K562 (cell line): ENCODE data around the gene ADAMTS6. TPM values are rescaled to one million over a fixed set of nuclear protein-coding genes. Genes with fewer than 3 reads are reported as not detected.
A peak's percentile ranks its signal among the peaks of the same experiment; 100 is the strongest.

ENCODE experiments used
- DMBX1 ChIP-seq: fragments of 250-450 bp; sonication (Bioruptor Pico); IDR thresholded peaks from 2 replicates; pipeline ENCODE4 v1.8.0; 2022; ENCODE audit warnings: inconsistent platforms, mild to moderate bottlenecking, moderate library complexity, borderline replicate concordance
- EHMT2 ChIP-seq: fragments of 450-650 bp; IDR thresholded peaks from 2 replicates; pipeline ENCODE4 v1.6.1; 2018; ENCODE audit warnings: antibody characterized with exemption
- FOXA3 ChIP-seq, 2 experiments: fragments of 450-650 bp in 1 of 2; sonication (generic) in 1 of 2; formaldehyde crosslinking; IDR thresholded peaks in 1 of 2; conservative IDR thresholded peaks in 1 of 2; 2 replicates each; pipeline versions ENCODE4 v1.4.0 to v1.8.0; 2020 to 2022; ENCODE audit warnings: mild to moderate bottlenecking in 2 of 2, missing genetic modification reagents in 1 of 2
- FOXP1 ChIP-seq: sonication (generic); formaldehyde crosslinking; IDR thresholded peaks from 2 replicates; pipeline ENCODE4 v1.8.0; 2022; ENCODE audit warnings: mild to moderate bottlenecking, missing genetic modification reagents
- KDM1A ChIP-seq, 2 experiments: fragments of 450-650 bp; IDR thresholded peaks; 2 replicates each; pipeline ENCODE4 v1.6.1; 2016; ENCODE audit warnings: mild to moderate bottlenecking in 2 of 2
- MEF2D ChIP-seq: conservative IDR thresholded peaks from 2 replicates; pipeline ENCODE4 v1.6.1; 2016; ENCODE audit warnings: low read depth, missing genetic modification characterization, missing compliant biosample characterization
- RAD51 ChIP-seq: fragments of 450-650 bp; IDR thresholded peaks from 2 replicates; pipeline ENCODE4 v1.7.1; 2016; ENCODE audit warnings: low read depth, mild to moderate bottlenecking, borderline replicate concordance
- SLC30A9 ChIP-seq: fragments of 250-450 bp; sonication (Bioruptor Pico); IDR thresholded peaks from 2 replicates; pipeline ENCODE4 v1.8.0; 2022; ENCODE audit warnings: mild to moderate bottlenecking, moderate library complexity
- SOX6 ChIP-seq: fragments of 450-650 bp; IDR thresholded peaks from 2 replicates; pipeline ENCODE4 v1.6.1; 2014; ENCODE audit warnings: mild to moderate bottlenecking
- TCF3 ChIP-seq: sonication (generic); formaldehyde crosslinking; IDR thresholded peaks from 2 replicates; pipeline ENCODE4 v1.4.0; 2020; ENCODE audit warnings: mild to moderate bottlenecking, missing genetic modification reagents
- U2AF1 ChIP-seq: fragments of 200-400 bp; formaldehyde crosslinking; optimal IDR thresholded peaks from 2 replicates; pipeline ENCODE3; 2017; ENCODE audit warnings: mild to moderate bottlenecking, low read depth, low read length, moderate library complexity
- ZNF699 ChIP-seq: fragments of 250-450 bp; sonication (Bioruptor Pico); IDR thresholded peaks from 2 replicates; pipeline ENCODE4 v1.8.0; 2021; ENCODE audit warnings: mild to moderate bottlenecking, moderate library complexity; ENCODE audit not compliant: insufficient replicate concordance
- polyA plus RNA-seq, 8 experiments: library from polyadenylated mRNA; depleted of rRNA in 4 of 8; stranded (reverse) in 5 of 8; unstranded in 3 of 8; fragments of >200 nt; fragmentation: Nextera tagmentation in 2 of 8; fragmentation: Illumina TruSeq in 1 of 8; extraction: Ambion mirVana in 2 of 8; extraction: Trizol in 1 of 8; gene quantifications; 2 replicates each; pipeline versions ENCODE4 v1.2.1 to v1.2.3, GENCODE V29; 2011 to 2014; ENCODE audit warnings: inconsistent platforms in 1 of 8, missing spikeins in 1 of 8
- total RNA-seq, 7 experiments: library from RNA; depleted of rRNA in 6 of 7; stranded (reverse); fragments of >200 nt in 6 of 7; fragmentation: Illumina TruSeq in 2 of 7; extraction: Trizol in 2 of 7; gene quantifications; 2 replicates each; pipeline versions ENCODE4 v1.2.1 to v1.2.3, GENCODE V29; 2011 to 2021; ENCODE audit warnings: low replicate concordance in 1 of 7
- TF ChIP-seq, protein P1 (sequence below): fragments of 250-450 bp; sonication (Bioruptor Pico); IDR thresholded peaks from 2 replicates; pipeline ENCODE4 v1.4.0; 2020; ENCODE audit warnings: mild to moderate bottlenecking, moderate library complexity
- TF ChIP-seq, protein P2 (sequence below): IDR thresholded peaks from 2 replicates; pipeline ENCODE4 v1.6.1; 2012; ENCODE audit warnings: low read depth, low read length, improper control_type of control experiment, borderline replicate concordance
- TF ChIP-seq, protein P3 (sequence below): fragments of 150-350 bp; conservative IDR thresholded peaks from 2 replicates; pipeline ENCODE4 v1.6.1; 2014; ENCODE audit warnings: low read length
- TF ChIP-seq, protein P4 (sequence below): fragments of 250-450 bp; sonication (Bioruptor Pico); IDR thresholded peaks from 2 replicates; pipeline ENCODE4 v1.4.0; 2020
- TF ChIP-seq, protein P5 (sequence below): fragments of 250-450 bp; sonication (Bioruptor Pico); IDR thresholded peaks from 2 replicates; pipeline ENCODE4 v1.8.0; 2021; ENCODE audit warnings: borderline replicate concordance, mild to moderate bottlenecking, moderate library complexity; ENCODE audit not compliant: poor library complexity, severe bottlenecking

Gene ADAMTS6
- total and polyA plus RNA-seq, 9 of the 15 experiments (the other 6 are each of a cell fraction or from before 2014, with no cell fraction given) = 0.57 to 5.3 (median 1.5) TPM

DNA sequence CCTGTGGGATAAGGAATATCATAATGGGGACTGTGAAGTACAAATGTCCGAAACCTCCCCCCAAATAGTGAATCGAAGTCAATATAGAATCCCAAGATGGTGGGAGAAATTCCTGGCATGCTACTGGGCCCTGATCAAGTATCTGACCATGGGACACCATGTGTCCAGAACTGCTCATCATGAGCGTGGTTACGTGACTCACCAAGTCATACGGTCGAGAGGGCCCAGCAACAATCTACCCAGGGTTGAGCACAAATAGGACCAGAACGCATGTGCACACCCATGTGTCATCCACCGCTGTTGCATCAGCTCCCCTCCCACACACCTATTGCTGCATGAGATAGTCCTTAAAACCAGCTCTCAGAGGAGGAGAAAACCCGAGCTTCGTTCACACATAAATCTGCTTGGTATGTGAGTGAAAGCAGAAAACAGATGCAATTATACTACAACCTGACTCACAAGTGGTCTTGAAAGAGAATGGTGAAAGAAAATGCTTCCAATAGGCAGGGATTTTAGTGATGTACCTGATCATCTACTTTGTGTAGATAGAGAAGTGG is 359.8 kb downstream of the ADAMTS6 start (continued):
- TF ChIP-seq, protein P1, sequence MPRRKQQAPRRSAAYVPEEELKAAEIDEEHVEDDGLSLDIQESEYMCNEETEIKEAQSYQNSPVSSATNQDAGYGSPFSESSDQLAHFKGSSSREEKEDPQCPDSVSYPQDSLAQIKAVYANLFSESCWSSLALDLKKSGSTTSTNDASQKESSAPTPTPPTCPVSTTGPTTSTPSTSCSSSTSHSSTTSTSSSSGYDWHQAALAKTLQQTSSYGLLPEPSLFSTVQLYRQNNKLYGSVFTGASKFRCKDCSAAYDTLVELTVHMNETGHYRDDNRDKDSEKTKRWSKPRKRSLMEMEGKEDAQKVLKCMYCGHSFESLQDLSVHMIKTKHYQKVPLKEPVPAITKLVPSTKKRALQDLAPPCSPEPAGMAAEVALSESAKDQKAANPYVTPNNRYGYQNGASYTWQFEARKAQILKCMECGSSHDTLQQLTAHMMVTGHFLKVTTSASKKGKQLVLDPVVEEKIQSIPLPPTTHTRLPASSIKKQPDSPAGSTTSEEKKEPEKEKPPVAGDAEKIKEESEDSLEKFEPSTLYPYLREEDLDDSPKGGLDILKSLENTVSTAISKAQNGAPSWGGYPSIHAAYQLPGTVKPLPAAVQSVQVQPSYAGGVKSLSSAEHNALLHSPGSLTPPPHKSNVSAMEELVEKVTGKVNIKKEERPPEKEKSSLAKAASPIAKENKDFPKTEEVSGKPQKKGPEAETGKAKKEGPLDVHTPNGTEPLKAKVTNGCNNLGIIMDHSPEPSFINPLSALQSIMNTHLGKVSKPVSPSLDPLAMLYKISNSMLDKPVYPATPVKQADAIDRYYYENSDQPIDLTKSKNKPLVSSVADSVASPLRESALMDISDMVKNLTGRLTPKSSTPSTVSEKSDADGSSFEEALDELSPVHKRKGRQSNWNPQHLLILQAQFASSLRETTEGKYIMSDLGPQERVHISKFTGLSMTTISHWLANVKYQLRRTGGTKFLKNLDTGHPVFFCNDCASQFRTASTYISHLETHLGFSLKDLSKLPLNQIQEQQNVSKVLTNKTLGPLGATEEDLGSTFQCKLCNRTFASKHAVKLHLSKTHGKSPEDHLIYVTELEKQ = no peak
- peak; percentile 90; the same call in 1 of the 2 replicates for TF ChIP-seq DMBX1 (CRISPR knock-in tag)
- TF ChIP-seq, protein P2, sequence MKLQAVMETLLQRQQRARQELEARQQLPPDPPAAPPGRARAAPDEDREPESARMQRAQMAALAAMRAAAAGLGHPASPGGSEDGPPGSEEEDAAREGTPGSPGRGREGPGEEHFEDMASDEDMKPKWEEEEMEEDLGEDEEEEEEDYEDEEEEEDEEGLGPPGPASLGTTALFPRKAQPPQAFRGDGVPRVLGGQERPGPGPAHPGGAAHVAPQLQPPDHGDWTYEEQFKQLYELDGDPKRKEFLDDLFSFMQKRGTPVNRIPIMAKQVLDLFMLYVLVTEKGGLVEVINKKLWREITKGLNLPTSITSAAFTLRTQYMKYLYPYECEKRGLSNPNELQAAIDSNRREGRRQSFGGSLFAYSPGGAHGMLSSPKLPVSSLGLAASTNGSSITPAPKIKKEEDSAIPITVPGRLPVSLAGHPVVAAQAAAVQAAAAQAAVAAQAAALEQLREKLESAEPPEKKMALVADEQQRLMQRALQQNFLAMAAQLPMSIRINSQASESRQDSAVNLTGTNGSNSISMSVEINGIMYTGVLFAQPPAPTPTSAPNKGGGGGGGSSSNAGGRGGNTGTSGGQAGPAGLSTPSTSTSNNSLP = no peak
- TF ChIP-seq, protein P3, sequence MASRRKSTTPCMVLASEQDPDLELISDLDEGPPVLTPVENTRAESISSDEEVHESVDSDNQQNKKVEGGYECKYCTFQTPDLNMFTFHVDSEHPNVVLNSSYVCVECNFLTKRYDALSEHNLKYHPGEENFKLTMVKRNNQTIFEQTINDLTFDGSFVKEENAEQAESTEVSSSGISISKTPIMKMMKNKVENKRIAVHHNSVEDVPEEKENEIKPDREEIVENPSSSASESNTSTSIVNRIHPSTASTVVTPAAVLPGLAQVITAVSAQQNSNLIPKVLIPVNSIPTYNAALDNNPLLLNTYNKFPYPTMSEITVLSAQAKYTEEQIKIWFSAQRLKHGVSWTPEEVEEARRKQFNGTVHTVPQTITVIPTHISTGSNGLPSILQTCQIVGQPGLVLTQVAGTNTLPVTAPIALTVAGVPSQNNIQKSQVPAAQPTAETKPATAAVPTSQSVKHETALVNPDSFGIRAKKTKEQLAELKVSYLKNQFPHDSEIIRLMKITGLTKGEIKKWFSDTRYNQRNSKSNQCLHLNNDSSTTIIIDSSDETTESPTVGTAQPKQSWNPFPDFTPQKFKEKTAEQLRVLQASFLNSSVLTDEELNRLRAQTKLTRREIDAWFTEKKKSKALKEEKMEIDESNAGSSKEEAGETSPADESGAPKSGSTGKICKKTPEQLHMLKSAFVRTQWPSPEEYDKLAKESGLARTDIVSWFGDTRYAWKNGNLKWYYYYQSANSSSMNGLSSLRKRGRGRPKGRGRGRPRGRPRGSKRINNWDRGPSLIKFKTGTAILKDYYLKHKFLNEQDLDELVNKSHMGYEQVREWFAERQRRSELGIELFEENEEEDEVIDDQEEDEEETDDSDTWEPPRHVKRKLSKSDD = no peak
- TF ChIP-seq, protein P4, sequence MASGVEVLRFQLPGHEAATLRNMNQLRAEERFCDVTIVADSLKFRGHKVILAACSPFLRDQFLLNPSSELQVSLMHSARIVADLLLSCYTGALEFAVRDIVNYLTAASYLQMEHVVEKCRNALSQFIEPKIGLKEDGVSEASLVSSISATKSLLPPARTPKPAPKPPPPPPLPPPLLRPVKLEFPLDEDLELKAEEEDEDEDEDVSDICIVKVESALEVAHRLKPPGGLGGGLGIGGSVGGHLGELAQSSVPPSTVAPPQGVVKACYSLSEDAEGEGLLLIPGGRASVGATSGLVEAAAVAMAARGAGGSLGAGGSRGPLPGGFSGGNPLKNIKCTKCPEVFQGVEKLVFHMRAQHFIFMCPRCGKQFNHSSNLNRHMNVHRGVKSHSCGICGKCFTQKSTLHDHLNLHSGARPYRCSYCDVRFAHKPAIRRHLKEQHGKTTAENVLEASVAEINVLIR = 0 out of 2 replicates have a peak, but pooled peaks have one; percentile 6
- TF ChIP-seq FOXA3 (CRISPR knock-in tag; conservative IDR thresholded peaks at IDR 0.05 in 1 of 2, IDR thresholded peaks at IDR 0.05 in 1 of 2) = 0 out of 4 replicates have a peak, but pooled peaks of 1 of the 2 experiments have one; percentile 51
- no peak for TF ChIP-seq RAD51
- TF ChIP-seq FOXP1 (CRISPR knock-in tag) = peak; percentile 69; the same call in 1 of the 2 replicates
- peak; percentile 60; the same call in 1 of the 2 replicates for TF ChIP-seq SOX6
- TF ChIP-seq TCF3 (CRISPR knock-in tag) = peak; percentile 61
- TF ChIP-seq KDM1A (IDR thresholded peaks at IDR 0.05) = peak; percentile 19 to 35; a peak in 1 of 4 replicates
- no peak for TF ChIP-seq U2AF1
- TF ChIP-seq ZNF699 = no peak
- TF ChIP-seq MEF2D (tag) = 0 out of 2 replicates have a peak, but pooled peaks have one; percentile 40
- TF ChIP-seq EHMT2 = 0 out of 2 replicates have a peak, but pooled peaks have one; percentile 42
- no peak for TF ChIP-seq SLC30A9 (CRISPR knock-in tag)
- TF ChIP-seq, protein P5, sequence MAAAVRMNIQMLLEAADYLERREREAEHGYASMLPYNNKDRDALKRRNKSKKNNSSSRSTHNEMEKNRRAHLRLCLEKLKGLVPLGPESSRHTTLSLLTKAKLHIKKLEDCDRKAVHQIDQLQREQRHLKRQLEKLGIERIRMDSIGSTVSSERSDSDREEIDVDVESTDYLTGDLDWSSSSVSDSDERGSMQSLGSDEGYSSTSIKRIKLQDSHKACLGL = no peak
